GM12878 (cell line): ENCODE results near the gene ZNF311. TPM values are rescaled to one million over a fixed set of nuclear protein-coding genes. Genes with fewer than 3 reads are reported as not detected.

ENCODE experiments used
- BHLHE40 ChIP-seq, 2 experiments: fragments of 450-650 bp in 1 of 2; IDR thresholded peaks; 2 replicates each; pipeline ENCODE4 v1.6.1; 2011 to 2017; ENCODE audit warnings: low read depth in 2 of 2, borderline replicate concordance in 1 of 2, improper control_type of control experiment in 1 of 2, low read length in 1 of 2, mild to moderate bottlenecking in 1 of 2
- FOS ChIP-seq: IDR thresholded peaks from 3 replicates; pipeline ENCODE4 v1.6.1; 2011; ENCODE audit warnings: borderline replicate concordance; ENCODE audit not compliant: insufficient read length; ENCODE audit errors: extremely low read depth
- JUNB ChIP-seq: IDR thresholded peaks from 2 replicates; pipeline ENCODE4 v1.6.1; 2016; ENCODE audit warnings: antibody characterized with exemption, mild to moderate bottlenecking
- MEF2A ChIP-seq: IDR thresholded peaks from 2 replicates; pipeline ENCODE4 v1.6.1; 2011; ENCODE audit warnings: low read depth, mild to moderate bottlenecking, low read length, moderate library complexity; ENCODE audit not compliant: insufficient read depth
- ZBTB40 ChIP-seq: fragments of 450-650 bp; IDR thresholded peaks from 2 replicates; pipeline ENCODE4 v1.6.1; 2016; ENCODE audit warnings: mild to moderate bottlenecking, moderate library complexity, borderline replicate concordance
- ZNF24 ChIP-seq: fragments of 450-650 bp; IDR thresholded peaks from 2 replicates; pipeline ENCODE4 v1.6.1; 2017; ENCODE audit warnings: antibody characterized with exemption, mild to moderate bottlenecking
- ZNF687 ChIP-seq: fragments of 450-650 bp; IDR thresholded peaks from 2 replicates; pipeline ENCODE4 v1.6.1; 2017; ENCODE audit warnings: mild to moderate bottlenecking, moderate library complexity
- polyA plus RNA-seq, 11 experiments: library from polyadenylated mRNA; depleted of rRNA in 4 of 11; unstranded in 6 of 11; stranded (reverse) in 5 of 11; fragments of >200 nt; fragmentation: Nextera tagmentation in 4 of 11; fragmentation: Illumina TruSeq in 1 of 11; extraction: Ambion mirVana in 4 of 11; extraction: Trizol in 1 of 11; gene quantifications; 1 replicate in 1 of 11; 2 replicates in 10 of 11; pipeline versions ENCODE4 v1.2.1 to v1.2.3, GENCODE V29; 2011 to 2016; ENCODE audit warnings: inconsistent platforms in 2 of 11, missing spikeins in 2 of 11, low read depth in 1 of 11
- total RNA-seq, 4 experiments: library from RNA; depleted of rRNA in 3 of 4; stranded (reverse); fragments of >200 nt in 3 of 4; fragmentation: Illumina TruSeq in 1 of 4; extraction: Trizol in 1 of 4; gene quantifications; 2 replicates each; pipeline versions ENCODE4 v1.2.1 to v1.2.3, GENCODE V29; 2013 to 2021

The ZNF311 gene
- total and polyA plus RNA-seq, 10 of the 15 experiments (the other 5 are each of a cell fraction or from before 2014, with no cell fraction given) = 0.07 TPM; not detected in 9

GRCh38 chr6:29009358-29009757 lies 4.2 kb upstream of the ZNF311 start (continued):
- TF ChIP-seq BHLHE40 (IDR thresholded peaks at IDR 0.05; ENCODE audit: borderline replicate concordance in 1 of 2, low read depth in 2 of 2, low read length in 1 of 2) = no peak
- no peak for TF ChIP-seq MEF2A
- no peak for TF ChIP-seq JUNB
- no peak for TF ChIP-seq ZNF687
- TF ChIP-seq ZNF24 = no peak
- TF ChIP-seq ZBTB40 = no peak
- no peak for TF ChIP-seq FOS
